Fibroblast of skin of abdomen (primary cell): Measurements from ENCODE around the gene MAD1L1.

Source experiments
- DNase-seq: peaks from one replicate; pipeline ENCODE4 v3.0.0-alpha.2; 2013

MAD1L1 gene

DNA sequence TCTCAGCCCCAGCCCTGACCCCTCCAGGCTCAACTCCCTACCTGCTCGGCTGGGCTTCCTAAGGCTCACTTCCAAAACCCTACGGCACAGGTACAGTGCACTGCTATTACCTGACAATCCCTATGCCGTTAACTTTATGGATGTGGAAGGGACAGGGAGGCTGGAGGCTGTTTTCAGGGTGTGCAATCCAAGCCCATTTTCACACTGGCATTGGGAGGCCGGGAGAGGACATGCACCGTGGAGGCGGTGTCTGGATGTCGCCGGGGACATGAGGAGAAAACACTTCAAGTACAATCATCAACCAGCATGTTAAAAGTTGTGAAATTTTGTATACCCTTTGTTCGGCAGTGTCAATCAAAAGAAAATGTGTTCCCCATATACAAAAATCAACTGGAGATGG, 80.1 kb downstream of the MAD1L1 start:
- DNase-seq = no peak

- DNase-seq = no peak
Measured at GRCh38 chr7:2151801-2152612, 80.7 kb downstream of the MAD1L1 start.

GRCh38 chr7:2151237-2151636, 81.5 kb downstream of the MAD1L1 start:
- DNase-seq = no peak

GRCh38 chr7:2150445-2150815, 82.3 kb downstream of the MAD1L1 start:
- DNase-seq = no peak

GRCh38 chr7:2149672-2150444, 82.9 kb downstream of the MAD1L1 start:
- DNase-seq = no peak

- DNase-seq = no peak
Measured at GRCh38 chr7:2148814-2149213, 83.9 kb downstream of the MAD1L1 start.

GRCh38 chr7:2148189-2148588, 84.6 kb downstream of the MAD1L1 start:
- no peak for DNase-seq

GRCh38 chr7:2146676-2147472, 85.9 kb downstream of the MAD1L1 start:
- no peak for DNase-seq

- no peak for DNase-seq
Measured at GRCh38 chr7:2145835-2146580, 86.7 kb downstream of the MAD1L1 start.

DNA sequence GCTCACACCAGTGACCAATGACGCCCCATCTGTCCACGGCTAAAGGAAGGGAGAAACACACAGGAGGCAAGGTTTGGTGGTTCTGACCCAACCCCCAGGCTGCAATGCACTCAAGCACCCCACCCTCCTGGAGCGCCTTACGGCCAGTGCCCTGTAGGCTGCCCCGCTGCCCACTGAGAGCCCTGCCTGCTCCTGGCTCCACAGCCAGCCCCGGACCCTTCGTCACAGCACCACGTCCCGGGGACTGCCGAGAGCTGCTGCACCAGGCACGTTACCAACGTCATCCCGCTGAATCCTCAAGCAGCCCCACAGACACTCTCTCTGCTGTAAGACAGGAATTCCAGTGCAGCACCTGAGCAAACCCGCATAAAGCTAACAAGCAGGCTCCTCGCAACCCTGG, 87.8 kb downstream of the MAD1L1 start:
- DNase-seq = no peak

DNA sequence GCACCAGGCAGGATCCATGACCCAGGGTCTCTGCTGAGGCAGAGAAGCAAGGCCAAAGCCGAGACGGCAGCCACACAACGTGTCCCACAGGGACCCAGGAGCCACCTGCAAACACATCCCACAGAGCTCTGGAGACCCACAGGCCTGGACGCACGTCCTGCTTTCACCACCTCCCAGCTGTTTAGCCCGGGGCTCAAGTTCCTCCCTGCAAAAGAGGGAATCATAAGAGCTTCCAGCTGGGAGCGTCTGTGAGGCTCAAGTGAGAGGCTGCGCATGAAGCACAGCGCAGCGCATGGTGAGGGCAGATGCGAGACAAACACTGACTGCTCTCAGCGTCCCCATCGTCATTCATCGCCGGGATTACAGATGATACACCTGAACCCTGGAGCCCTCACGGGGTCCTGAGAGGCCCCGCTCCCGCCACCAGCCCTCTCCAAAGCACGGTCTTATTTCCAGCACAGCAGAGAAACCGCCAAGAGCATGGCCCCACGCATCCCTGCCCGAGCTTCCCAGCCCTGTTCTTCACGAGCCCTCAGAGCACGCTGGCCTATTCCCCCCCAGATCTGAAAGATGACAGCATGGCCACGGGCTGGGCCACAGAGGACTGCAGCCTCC, 88.7 kb downstream of the MAD1L1 start:
- no peak for DNase-seq

DNA sequence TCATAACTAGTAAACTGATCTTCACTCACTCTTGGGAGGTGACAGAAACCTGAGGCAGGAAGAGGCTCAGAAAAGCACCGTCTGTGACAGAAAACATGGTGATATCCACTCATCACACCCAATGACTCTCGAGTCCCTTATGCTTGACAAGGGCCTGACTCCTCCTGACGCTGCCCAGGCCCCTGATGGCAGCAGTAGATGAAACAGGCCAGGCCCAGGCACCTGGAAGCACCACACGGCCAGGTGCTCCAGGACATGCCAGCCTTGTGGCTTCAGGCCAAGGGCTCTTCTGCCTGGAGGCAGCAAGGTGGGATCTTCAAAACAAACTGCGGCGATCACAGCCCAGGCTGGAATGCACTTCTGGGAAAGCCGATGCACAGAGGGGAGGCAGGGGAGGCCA, 89.3 kb downstream of the MAD1L1 start:
- no peak for DNase-seq

GRCh38 chr7:2142386-2142785, 90.4 kb downstream of the MAD1L1 start:
- DNase-seq = no peak

DNA sequence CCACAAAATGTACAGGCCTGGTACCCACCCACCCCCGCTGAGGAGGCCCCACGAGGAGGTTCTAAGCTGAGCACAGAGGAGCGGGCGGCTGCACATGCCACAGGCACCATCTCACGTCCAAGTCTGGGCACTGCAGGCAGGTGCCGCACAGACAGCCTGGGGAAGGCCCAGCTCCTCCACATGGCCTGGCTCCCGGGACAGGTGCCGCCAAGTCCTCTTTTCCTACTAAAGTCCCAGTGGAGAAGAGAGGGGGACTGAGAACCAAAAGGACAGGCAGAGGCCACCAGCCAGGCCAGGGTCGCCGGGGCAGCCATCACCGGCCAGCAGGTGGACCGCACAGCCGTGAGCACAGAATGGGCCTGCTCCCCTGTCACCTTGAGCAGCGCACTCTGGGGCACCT, 91.1 kb downstream of the MAD1L1 start:
- DNase-seq = no peak

DNA sequence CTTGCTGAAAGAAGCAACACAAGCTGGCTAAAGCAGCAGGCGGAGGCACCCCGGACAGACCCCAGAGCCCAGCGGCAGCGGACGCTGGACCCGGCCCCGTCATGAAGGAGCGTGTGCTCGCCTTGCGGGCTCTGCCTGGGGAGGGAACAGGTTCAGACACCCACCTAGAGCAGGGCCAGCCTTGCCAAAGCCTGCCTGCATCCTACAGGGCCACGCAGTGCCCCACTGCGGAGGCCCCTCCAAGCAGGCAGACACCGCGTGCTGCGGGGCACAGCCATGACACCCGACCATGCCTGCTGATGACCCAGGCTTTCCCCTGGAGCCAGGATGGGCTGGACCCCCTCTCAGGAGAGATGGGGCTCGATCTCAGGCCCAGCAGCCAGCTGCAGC, 91.7 kb downstream of the MAD1L1 start:
- no peak for DNase-seq

- DNase-seq = no peak
Measured at GRCh38 chr7:2140216-2141020, 92.3 kb downstream of the MAD1L1 start.

DNA sequence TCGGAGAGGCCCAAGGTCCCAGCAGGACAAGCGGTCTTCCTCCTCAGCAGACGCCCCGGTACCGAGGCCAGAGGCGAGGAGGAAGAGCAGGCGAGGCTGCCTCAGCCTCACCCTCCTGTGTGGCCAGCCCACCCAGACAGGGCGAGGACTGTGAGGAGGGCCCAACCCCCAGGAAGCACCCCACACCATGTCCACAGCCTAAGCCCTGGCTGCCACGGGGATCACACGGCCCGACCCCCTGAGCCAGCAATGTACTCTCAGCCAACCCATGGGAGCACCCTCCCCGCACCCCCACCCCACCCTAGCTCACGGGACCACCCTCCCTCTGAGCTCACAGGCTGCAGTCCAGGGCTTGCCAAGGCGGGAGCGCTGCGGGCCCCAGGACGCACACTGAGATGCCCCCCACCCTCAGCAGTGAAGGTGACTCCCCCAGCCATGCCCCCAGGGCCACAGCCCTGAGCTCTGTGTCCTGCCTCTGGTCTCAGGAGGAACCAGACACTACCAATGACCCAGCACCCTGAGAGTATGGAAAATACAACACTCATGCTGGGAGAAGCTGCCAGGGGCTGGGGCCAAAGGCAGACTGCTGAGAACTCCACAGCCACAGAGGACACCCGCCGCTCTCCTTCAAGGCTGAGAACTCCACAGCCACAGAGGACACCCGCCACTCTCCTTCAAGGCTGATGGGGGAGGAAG, 93.6 kb downstream of the MAD1L1 start:
- DNase-seq = no peak

- DNase-seq = peak; percentile 23
Measured at GRCh38 chr7:2138146-2138765, 94.5 kb downstream of the MAD1L1 start.

GRCh38 chr7:2134740-2135139, 98.0 kb downstream of the MAD1L1 start:
- no peak for DNase-seq

- no peak for DNase-seq
Measured at GRCh38 chr7:2132243-2132642, 100.5 kb downstream of the MAD1L1 start.
